HepG2 (cell line): ENCODE results near the gene C1orf185. TPM values are rescaled to one million over a fixed set of nuclear protein-coding genes. Genes with fewer than 3 reads are reported as not detected.

Experiments used
- ATAC-seq: fragments of 200-7000 bp; cut with Tn5 transposase; 3 replicates; pipeline ENCODE4 v1.9.1; 2020; ENCODE audit warnings: mild to moderate bottlenecking, moderate library complexity
- BruUV-seq: library from RNA; stranded (reverse); fragments of 400-500 nt; replicated peaks from 2 replicates; lab custom pipeline; 2021; lab: Mats Ljungman, UMichigan
- CTCF ChIA-PET: fragments of 300-600 bp; formaldehyde crosslinking; extraction: SDS; loops from one replicate; lab custom pipeline; 2021; ENCODE audit warnings: low total read pairs, inconsistent platforms, low intra/inter-chr PET ratio; lab: Yijun Ruan, JAX
- POLR2A ChIA-PET: fragments of 350-600 bp; sonication (Branson Sonifier 250); formaldehyde crosslinking; loops from one replicate; lab custom pipeline; 2020; ENCODE audit warnings: antibody characterized with exemption, inconsistent platforms; lab: Yijun Ruan, JAX
- DNase-seq: peaks from one replicate; pipeline ENCODE4 v3.0.0-alpha.2; 2015; ENCODE audit warnings: low spot score
- FAIRE-seq: peaks from 3 replicates; lab custom pipeline; 2011; peaks lifted over from hg19 to GRCh38; lab: Jason Lieb, UNC
- H2AFZ ChIP-seq: one replicate; pipeline ENCODE4 v1.6.1; 2011; ENCODE audit warnings: low read length, inconsistent platforms
- H3K27ac ChIP-seq: fragments of 300-600 bp; 3 replicates; pipeline ENCODE4 v1.8.0; 2011; ENCODE audit warnings: mixed run types, mild to moderate bottlenecking, mixed read lengths, low read length, inconsistent platforms; ENCODE audit not compliant: insufficient read depth; ENCODE audit errors: extremely low read length
- H3K27me3 ChIP-seq, 2 experiments: fragments of 200-600 bp in 1 of 2; 2 replicates in 1 of 2; 3 replicates in 1 of 2; pipeline versions ENCODE4 v1.6.0 to v1.8.0; 2011; ENCODE audit warnings: low read length in 2 of 2, mild to moderate bottlenecking in 2 of 2, moderate library complexity in 2 of 2, inconsistent platforms in 1 of 2; ENCODE audit not compliant: insufficient read depth in 2 of 2, control insufficient read depth in 1 of 2
- H3K36me3 ChIP-seq, 2 experiments: fragments of 200-600 bp in 1 of 2; replicated peaks in 1 of 2; 2 replicates in 1 of 2; 3 replicates in 1 of 2; pipeline versions ENCODE4 v1.5.1 to v1.8.0; 2011; ENCODE audit warnings: low read length in 2 of 2, inconsistent platforms in 1 of 2; ENCODE audit not compliant: insufficient read depth in 2 of 2, control insufficient read depth in 1 of 2
- H3K4me1 ChIP-seq: 2 replicates; pipeline ENCODE4 v1.5.1; 2012; ENCODE audit warnings: low read length, inconsistent platforms; ENCODE audit not compliant: insufficient read depth
- H3K4me2 ChIP-seq: 2 replicates; pipeline ENCODE4 v1.6.0; 2011; ENCODE audit warnings: low read depth, low read length, inconsistent platforms
- H3K4me3 ChIP-seq, 3 experiments: fragments of 200-600 bp in 1 of 3; sonication (generic), shearing (Covaris generic) in 1 of 3; replicated peaks in 1 of 3; 2 replicates each; pipeline ENCODE4 v1.5.1; 2011 to 2016; ENCODE audit warnings: low read length in 3 of 3, inconsistent platforms in 2 of 3, low read depth in 2 of 3, mild to moderate bottlenecking in 2 of 3, control low read depth in 1 of 3, mixed read lengths in 1 of 3; ENCODE audit not compliant: insufficient read depth in 1 of 3
- H3K79me2 ChIP-seq: one replicate; pipeline ENCODE4 v1.6.1; 2011; ENCODE audit warnings: low read length, inconsistent platforms; ENCODE audit not compliant: insufficient read depth
- H3K9ac ChIP-seq: 2 replicates; pipeline ENCODE4 v1.6.0; 2011; ENCODE audit warnings: mild to moderate bottlenecking, low read depth, low read length, inconsistent platforms; ENCODE audit not compliant: insufficient read depth
- H3K9me3 ChIP-seq: 2 replicates; pipeline ENCODE4 v1.5.1; 2012; ENCODE audit warnings: mild to moderate bottlenecking, low read length
- H4K20me1 ChIP-seq: 2 replicates; pipeline ENCODE4 v1.6.0; 2011; ENCODE audit warnings: inconsistent platforms, mild to moderate bottlenecking, low read length, moderate library complexity; ENCODE audit not compliant: insufficient read depth
- ATAD3A ChIP-seq: sonication (generic); formaldehyde crosslinking; IDR thresholded peaks from 2 replicates; pipeline ENCODE4 v1.4.0; 2020; ENCODE audit warnings: missing genetic modification reagents
- CBX1 ChIP-seq: IDR thresholded peaks from one replicate; pipeline ENCODE4 v1.6.1; 2016; ENCODE audit warnings: antibody characterized with exemption, low read depth
- CHD4 ChIP-seq: fragments of 200-600 bp; sonication (generic); IDR thresholded peaks from 2 replicates; pipeline ENCODE4 v1.7.0; 2017; ENCODE audit warnings: mild to moderate bottlenecking, low read length, borderline replicate concordance
- NFKBIZ ChIP-seq: IDR thresholded peaks from 2 replicates; pipeline ENCODE4 v1.6.1; 2018; ENCODE audit warnings: missing genetic modification reagents, missing compliant biosample characterization
- PHB2 ChIP-seq: fragments of 450-650 bp; IDR thresholded peaks from 2 replicates; pipeline ENCODE4 v1.6.1; 2018; ENCODE audit not compliant: partially characterized antibody
- STAG1 ChIP-seq: sonication (generic); formaldehyde crosslinking; IDR thresholded peaks from 2 replicates; pipeline ENCODE4 v1.4.0; 2020; ENCODE audit warnings: missing genetic modification reagents
- TARDBP ChIP-seq: sonication (generic); formaldehyde crosslinking; IDR thresholded peaks from 2 replicates; pipeline ENCODE4 v1.8.0; 2022; ENCODE audit warnings: mild to moderate bottlenecking, missing genetic modification reagents
- TEAD3 ChIP-seq: optimal IDR thresholded peaks from 2 replicates; pipeline ENCODE3; 2016; ENCODE audit warnings: borderline replicate concordance
- TSC22D2 ChIP-seq: sonication (generic); formaldehyde crosslinking; IDR thresholded peaks from 2 replicates; pipeline ENCODE4 v1.5.1; 2020; ENCODE audit warnings: missing genetic modification reagents, mild to moderate bottlenecking, borderline replicate concordance
- ZNF292 ChIP-seq: sonication (generic); formaldehyde crosslinking; IDR thresholded peaks from 2 replicates; pipeline ENCODE4 v1.8.1; 2022; ENCODE audit warnings: mild to moderate bottlenecking, low read depth, missing genetic modification reagents, borderline replicate concordance
- ZNF766 ChIP-seq: sonication (generic); formaldehyde crosslinking; IDR thresholded peaks from 2 replicates; pipeline ENCODE4 v1.5.0; 2020; ENCODE audit warnings: missing genetic modification reagents, borderline replicate concordance
- WGBS: methylation state at CpG from one replicate; pipeline ENCODE4 v1.1.6; 2017; ENCODE audit warnings: low lambda C conversion rate; 5-methylcytosine and 5-hydroxymethylcytosine counted together
- in situ Hi-C: cut with HindIII; loops from 2 replicates; pipeline ENCODE4 v1.10.0; 2017; ENCODE audit warnings: low pct_unique_long_range_greater_than_20kb; ENCODE audit not compliant: extremely low pct_ligation_motif_present
- intact Hi-C: fragments of 100-400 bp; cut with micrococcal nuclease; formaldehyde crosslinking; loops from one replicate; pipeline ENCODE4 v1.10.0; 2022; ENCODE audit not compliant: unreplicated experiment
- polyA plus RNA-seq, 8 experiments: library from polyadenylated mRNA; depleted of rRNA in 3 of 8; stranded (reverse) in 7 of 8; unstranded in 1 of 8; fragments of >200 nt; fragmentation: Illumina TruSeq in 4 of 8; extraction: Trizol in 4 of 8; gene quantifications; 2 replicates each; pipeline versions ENCODE4 v1.2.1 to v1.2.3, GENCODE V29; 2011 to 2016; ENCODE audit warnings: low read depth in 4 of 8, missing spikeins in 1 of 8, mixed read lengths in 1 of 8; ENCODE audit not compliant: insufficient read depth in 1 of 8
- total RNA-seq, 5 experiments: library from RNA; depleted of rRNA; stranded (reverse); fragments of >200 nt; fragmentation: Illumina TruSeq; extraction: Trizol; gene quantifications; 2 replicates each; pipeline ENCODE4 v1.2.3, GENCODE V29; 2016; ENCODE audit warnings: low read depth in 1 of 5
- TF ChIP-seq, protein P1 (sequence below): IDR thresholded peaks from 2 replicates; pipeline ENCODE4 v1.6.1; 2016; ENCODE audit warnings: control low read depth
- TF ChIP-seq, protein P2 (sequence below), 2 experiments: sonication (generic) in 1 of 2; formaldehyde crosslinking in 1 of 2; IDR thresholded peaks; 2 replicates each; pipeline versions ENCODE4 v1.5.1 to v1.6.1; 2011 to 2020; ENCODE audit warnings: borderline replicate concordance in 1 of 2, low read depth in 1 of 2, low read length in 1 of 2, mild to moderate bottlenecking in 1 of 2, missing genetic modification reagents in 1 of 2, moderate library complexity in 1 of 2
- TF ChIP-seq, protein P3 (sequence below): sonication (generic); formaldehyde crosslinking; IDR thresholded peaks from 2 replicates; pipeline ENCODE4 v1.5.1; 2020; ENCODE audit warnings: mild to moderate bottlenecking, missing genetic modification reagents, moderate library complexity

The C1orf185 gene
- total and polyA plus RNA-seq, 2 of the 13 experiments (the other 11 are each of a cell fraction or from before 2014, with no cell fraction given), result not detected

DNA sequence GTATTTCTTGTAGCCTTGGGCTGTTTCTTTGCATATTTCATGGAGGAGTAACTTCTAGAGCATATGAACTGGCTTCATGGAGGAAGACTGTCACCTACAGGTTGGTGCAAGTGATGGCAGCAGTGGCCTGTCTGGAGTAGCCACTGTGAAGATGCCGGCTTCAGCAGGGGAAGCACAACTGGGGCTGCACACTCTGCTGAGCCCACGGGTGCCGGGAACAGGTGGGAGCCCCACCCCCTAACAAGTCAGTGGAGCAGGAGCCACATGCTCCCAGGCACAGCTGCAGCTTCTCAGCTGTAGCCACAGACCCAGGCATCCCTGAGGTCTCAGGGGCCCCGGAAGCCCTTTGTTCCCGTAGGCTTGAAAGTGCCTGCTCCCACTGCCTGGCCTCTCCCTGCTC is 43.2 kb upstream of the C1orf185 start:
- Histone ChIP-seq H4K20me1 (no peaks in the 10 kb centered on the region), H3K36me3 (no peaks in the 10 kb centered on the region), H3K27ac (no peak overlapping the region), H3K4me2 (peak overlapping the region; percentile 66), H3K9ac (no peak overlapping the region), H2AFZ (peak overlapping the region; percentile 43), H3K79me2 (no peaks in the 10 kb centered on the region), H3K4me1 (no peaks in the 10 kb centered on the region; the same call in 1 of the 2 replicates), H3K4me3 (peak overlapping the region in 2 of 3 experiments; percentile 6 to 59; a peak in 2 of 6 replicates), H3K27me3 (no peaks in the 10 kb centered on the region; a peak in 1 of 5 replicates), H3K9me3 (no peaks in the 10 kb centered on the region)
- in situ Hi-C loops, result loop anchor here (10.0 kb wide), 2 partner anchors 284 to 684 kb away; no protein-coding TSS in a partner anchor
- ATAC-seq, result peak; percentile 99
- ChIA-PET CTCF (interaction anchor here (1.2 to 3.5 kb wide), 7 partner anchors 129 to 691 kb away, joined by 3 to 23 read pairs (median 6); no protein-coding TSS in a partner anchor), POLR2A (no interaction called here)
- FAIRE-seq, result peak; percentile 26
- no TSS peak for BruUV-seq
- 0% methylated on average over 1 of the region's 5 CpGs for WGBS
- DNase-seq, result peak; percentile 59
- intact Hi-C loops, result loop anchor here (1.0 to 5.0 kb wide), 8 partner anchors 90 to 690 kb away; no protein-coding TSS in a partner anchor
- TF ChIP-seq ZNF766 (CRISPR knock-in tag) (no peak), ATAD3A (CRISPR knock-in tag) (no peak), CBX1 (no peak), CHD4 (no peak), TARDBP (no peak), STAG1 (CRISPR knock-in tag) (peak; percentile 97), ZNF292 (CRISPR knock-in tag) (peak; percentile 59; the same call in 1 of the 2 replicates), TEAD3 (CRISPR knock-in tag) (peak; percentile 21), PHB2 (no peak), TSC22D2 (0 out of 2 replicates have a peak, but pooled peaks have one; percentile 40), NFKBIZ (CRISPR knock-in tag) (no peak)
- TF ChIP-seq, protein P1, sequence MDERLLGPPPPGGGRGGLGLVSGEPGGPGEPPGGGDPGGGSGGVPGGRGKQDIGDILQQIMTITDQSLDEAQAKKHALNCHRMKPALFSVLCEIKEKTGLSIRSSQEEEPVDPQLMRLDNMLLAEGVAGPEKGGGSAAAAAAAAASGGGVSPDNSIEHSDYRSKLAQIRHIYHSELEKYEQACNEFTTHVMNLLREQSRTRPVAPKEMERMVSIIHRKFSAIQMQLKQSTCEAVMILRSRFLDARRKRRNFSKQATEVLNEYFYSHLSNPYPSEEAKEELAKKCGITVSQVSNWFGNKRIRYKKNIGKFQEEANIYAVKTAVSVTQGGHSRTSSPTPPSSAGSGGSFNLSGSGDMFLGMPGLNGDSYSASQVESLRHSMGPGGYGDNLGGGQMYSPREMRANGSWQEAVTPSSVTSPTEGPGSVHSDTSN, result no peak
- TF ChIP-seq, protein P2, sequence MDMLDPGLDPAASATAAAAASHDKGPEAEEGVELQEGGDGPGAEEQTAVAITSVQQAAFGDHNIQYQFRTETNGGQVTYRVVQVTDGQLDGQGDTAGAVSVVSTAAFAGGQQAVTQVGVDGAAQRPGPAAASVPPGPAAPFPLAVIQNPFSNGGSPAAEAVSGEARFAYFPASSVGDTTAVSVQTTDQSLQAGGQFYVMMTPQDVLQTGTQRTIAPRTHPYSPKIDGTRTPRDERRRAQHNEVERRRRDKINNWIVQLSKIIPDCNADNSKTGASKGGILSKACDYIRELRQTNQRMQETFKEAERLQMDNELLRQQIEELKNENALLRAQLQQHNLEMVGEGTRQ (IDR thresholded peaks at IDR 0.05; ENCODE audit: low read depth, low read length), result no peak
- TF ChIP-seq, protein P2 (CRISPR knock-in tag; IDR thresholded peaks at IDR 0.05; ENCODE audit: borderline replicate concordance), result no peak
- TF ChIP-seq, protein P3, sequence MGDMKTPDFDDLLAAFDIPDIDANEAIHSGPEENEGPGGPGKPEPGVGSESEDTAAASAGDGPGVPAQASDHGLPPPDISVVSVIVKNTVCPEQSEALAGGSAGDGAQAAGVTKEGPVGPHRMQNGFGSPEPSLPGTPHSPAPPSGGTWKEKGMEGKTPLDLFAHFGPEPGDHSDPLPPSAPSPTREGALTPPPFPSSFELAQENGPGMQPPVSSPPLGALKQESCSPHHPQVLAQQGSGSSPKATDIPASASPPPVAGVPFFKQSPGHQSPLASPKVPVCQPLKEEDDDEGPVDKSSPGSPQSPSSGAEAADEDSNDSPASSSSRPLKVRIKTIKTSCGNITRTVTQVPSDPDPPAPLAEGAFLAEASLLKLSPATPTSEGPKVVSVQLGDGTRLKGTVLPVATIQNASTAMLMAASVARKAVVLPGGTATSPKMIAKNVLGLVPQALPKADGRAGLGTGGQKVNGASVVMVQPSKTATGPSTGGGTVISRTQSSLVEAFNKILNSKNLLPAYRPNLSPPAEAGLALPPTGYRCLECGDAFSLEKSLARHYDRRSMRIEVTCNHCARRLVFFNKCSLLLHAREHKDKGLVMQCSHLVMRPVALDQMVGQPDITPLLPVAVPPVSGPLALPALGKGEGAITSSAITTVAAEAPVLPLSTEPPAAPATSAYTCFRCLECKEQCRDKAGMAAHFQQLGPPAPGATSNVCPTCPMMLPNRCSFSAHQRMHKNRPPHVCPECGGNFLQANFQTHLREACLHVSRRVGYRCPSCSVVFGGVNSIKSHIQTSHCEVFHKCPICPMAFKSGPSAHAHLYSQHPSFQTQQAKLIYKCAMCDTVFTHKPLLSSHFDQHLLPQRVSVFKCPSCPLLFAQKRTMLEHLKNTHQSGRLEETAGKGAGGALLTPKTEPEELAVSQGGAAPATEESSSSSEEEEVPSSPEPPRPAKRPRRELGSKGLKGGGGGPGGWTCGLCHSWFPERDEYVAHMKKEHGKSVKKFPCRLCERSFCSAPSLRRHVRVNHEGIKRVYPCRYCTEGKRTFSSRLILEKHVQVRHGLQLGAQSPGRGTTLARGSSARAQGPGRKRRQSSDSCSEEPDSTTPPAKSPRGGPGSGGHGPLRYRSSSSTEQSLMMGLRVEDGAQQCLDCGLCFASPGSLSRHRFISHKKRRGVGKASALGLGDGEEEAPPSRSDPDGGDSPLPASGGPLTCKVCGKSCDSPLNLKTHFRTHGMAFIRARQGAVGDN, result peak; percentile 42
